Stomach smooth muscle (tissue), 2 donors: Measurements from ENCODE around the gene SOCS6.
"Not testable (repeated sequence)": the region's sequence is repeated elsewhere in the genome, so short reads cannot be mapped to it uniquely, and the experiment has no call there.

Experiments
- H3K27ac ChIP-seq: one replicate; pipeline ENCODE4 v1.7.0; 2013; ENCODE audit warnings: mild to moderate bottlenecking, low read length, inconsistent platforms
- H3K27me3 ChIP-seq, 2 donors: one replicate each; pipeline ENCODE4 v1.7.0; 2013; ENCODE audit warnings: low read length in 2 of 2; ENCODE audit not compliant: insufficient read depth in 2 of 2, control insufficient read depth in 1 of 2
- H3K36me3 ChIP-seq, 2 donors: one replicate each; pipeline ENCODE4 v1.7.0; 2013; ENCODE audit warnings: low read length in 2 of 2; ENCODE audit not compliant: control insufficient read depth in 2 of 2, insufficient read depth in 2 of 2
- H3K4me1 ChIP-seq: one replicate; pipeline ENCODE4 v1.7.0; 2013; ENCODE audit warnings: low read length; ENCODE audit not compliant: control insufficient read depth, insufficient read depth
- H3K4me3 ChIP-seq, 2 donors: one replicate each; pipeline ENCODE4 v1.7.0; 2013; ENCODE audit warnings: low read length in 2 of 2
- H3K9ac ChIP-seq, 2 donors: one replicate each; pipeline ENCODE4 v1.7.0; 2013; ENCODE audit warnings: low read length in 2 of 2, mild to moderate bottlenecking in 1 of 2
- H3K9me3 ChIP-seq, 2 donors: one replicate each; pipeline ENCODE4 v1.7.0; 2013; ENCODE audit warnings: low read length in 2 of 2; ENCODE audit not compliant: control insufficient read depth in 2 of 2
- donor health status: healthy.
- donor health status: Pancreatic carcinoma.

Gene SOCS6

GRCh38 chr18:70288851-70289328 is at the start of gene SOCS6:
TSS of gene SOCS6 (plus strand) at chr18:70289045. CDS start at chr18:70324669, 35,624 bp downstream.
- Histone ChIP-seq H3K4me1 (peaks cover 25% of the 10 kb centered on the region), H3K9ac (peak within 1 kb of the TSS; percentile 77 to 86), H3K27ac (peak within 1 kb of the TSS; percentile 64), H3K27me3 (no peaks in the 10 kb centered on the region), H3K36me3 (no peaks in the 10 kb centered on the region), H3K4me3 (peak within 1 kb of the TSS; percentile 81 to 89), H3K9me3 (no peaks in the 10 kb centered on the region)

DNA sequence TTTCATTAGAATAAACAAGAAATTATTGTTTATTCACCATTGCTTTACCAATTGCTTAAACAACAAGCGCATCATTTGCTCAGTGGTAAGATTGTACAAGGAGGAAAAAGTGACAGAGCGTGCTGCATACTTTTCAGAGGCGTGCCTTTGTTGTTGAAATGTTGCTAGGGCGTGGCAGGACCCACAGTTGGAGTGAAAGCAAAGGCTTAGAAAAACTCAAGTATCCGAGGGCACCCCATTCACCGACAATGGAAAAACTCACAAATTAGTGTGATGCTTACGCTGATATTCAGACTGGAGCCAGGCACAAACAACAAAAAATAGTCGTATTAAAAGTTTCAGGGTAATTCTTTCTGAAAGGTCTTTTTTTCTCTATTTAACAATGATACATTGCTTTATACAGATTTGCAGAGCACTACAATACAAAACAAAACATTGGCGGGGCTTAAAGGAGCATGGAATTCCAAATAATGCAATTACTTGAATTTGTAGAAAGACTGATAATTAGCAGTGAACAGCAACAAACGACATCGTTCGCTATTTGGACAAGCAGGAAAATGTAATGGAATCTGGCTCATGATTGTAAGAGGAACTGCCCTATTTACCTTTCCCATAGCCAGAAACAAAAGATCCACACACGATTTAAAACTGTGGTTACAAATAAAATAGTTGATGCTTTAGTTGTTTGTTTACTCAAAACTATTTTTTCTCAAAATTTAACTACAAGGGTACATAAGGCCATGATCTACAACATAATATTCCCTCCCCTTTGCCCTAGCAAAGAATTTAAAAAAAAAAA is 45.5 kb upstream of the SOCS6 start:
- H3K36me3 ChIP-seq: no peaks in the 10 kb centered on the region
- H3K9me3 ChIP-seq: no peaks in the 10 kb centered on the region
- no peak overlapping the region for H3K4me3 ChIP-seq
- no peaks in the 10 kb centered on the region for H3K27me3 ChIP-seq
- no peak overlapping the region for H3K9ac ChIP-seq
- H3K4me1 ChIP-seq: peaks cover 14% of the 10 kb centered on the region
- no peak overlapping the region for H3K27ac ChIP-seq

DNA sequence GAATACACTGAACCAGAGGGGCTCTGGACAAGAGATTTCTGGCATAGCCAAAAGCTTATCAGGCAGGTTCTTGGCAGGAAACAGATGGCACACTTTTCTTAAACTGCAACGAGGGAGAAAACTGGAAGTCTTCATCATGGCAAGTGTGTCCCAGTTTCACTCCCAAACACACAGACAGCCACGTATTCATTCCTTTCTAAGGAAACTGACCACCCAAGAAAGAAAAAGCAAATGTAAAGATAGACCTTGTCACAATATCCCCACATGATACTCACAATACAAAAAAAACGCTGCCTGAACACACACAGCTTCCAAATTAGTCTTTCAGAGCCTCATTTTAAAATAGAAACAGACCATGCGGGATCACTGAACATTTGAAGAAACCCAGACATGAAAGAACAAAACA is 42.8 kb upstream of the SOCS6 start:
- Histone ChIP-seq H3K36me3 (no peaks in the 10 kb centered on the region), H3K4me1 (peaks cover 14% of the 10 kb centered on the region), H3K9me3 (no peaks in the 10 kb centered on the region), H3K9ac (peak overlapping the region; percentile 1 to 42), H3K27ac (peak overlapping the region; percentile 50), H3K4me3 (peak overlapping the region; percentile 44 to 55), H3K27me3 (no peaks in the 10 kb centered on the region)

- no peaks in the 10 kb centered on the region for H3K27me3 ChIP-seq
- no peak overlapping the region for H3K27ac ChIP-seq
- no peak overlapping the region for H3K9ac ChIP-seq
- peaks cover 14% of the 10 kb centered on the region for H3K4me1 ChIP-seq
- H3K9me3 ChIP-seq: no peaks in the 10 kb centered on the region
- no peak overlapping the region for H3K4me3 ChIP-seq
- H3K36me3 ChIP-seq: no peaks in the 10 kb centered on the region
Observed at GRCh38 chr18:70249118-70249517, 39.7 kb upstream of the SOCS6 start.

DNA sequence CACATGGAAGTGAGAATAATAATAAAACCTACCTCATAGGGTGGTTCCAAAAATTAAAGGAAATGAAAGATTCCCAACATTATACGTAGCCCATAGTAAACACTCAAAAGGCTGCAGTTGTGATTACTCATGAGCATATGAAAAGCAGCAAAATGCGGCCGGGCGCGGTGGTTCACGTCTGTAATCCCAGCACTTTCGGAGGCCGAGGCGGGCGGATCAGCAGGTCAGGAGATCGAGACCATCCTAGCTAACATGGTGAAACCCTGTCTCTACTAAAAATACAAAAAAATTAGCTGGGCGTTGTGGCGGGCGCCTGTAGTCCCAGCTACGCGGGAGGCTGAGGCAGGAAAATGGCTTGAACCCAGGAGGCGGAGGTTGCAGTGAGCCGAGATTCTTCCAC is 39.0 kb upstream of the SOCS6 start:
- H3K9me3 ChIP-seq, H3K9ac ChIP-seq: not testable (repeated sequence)

GRCh38 chr18:70250781-70251180 is 38.1 kb upstream of the SOCS6 start:
- no peaks in the 10 kb centered on the region for H3K9me3 ChIP-seq
- no peaks in the 10 kb centered on the region for H3K27me3 ChIP-seq
- H3K4me1 ChIP-seq: peaks cover 7% of the 10 kb centered on the region
- H3K9ac ChIP-seq: no peak overlapping the region
- H3K4me3 ChIP-seq: no peak overlapping the region
- no peak overlapping the region for H3K27ac ChIP-seq
- H3K36me3 ChIP-seq: no peaks in the 10 kb centered on the region

More for the DNA sequence above, 39.0 kb upstream of the SOCS6 start:
- H3K4me3 ChIP-seq, H3K27ac ChIP-seq, H3K27me3 ChIP-seq, H3K36me3 ChIP-seq: not testable (repeated sequence)
- H3K4me1 ChIP-seq: peaks cover 11% of the 10 kb centered on the region

- Histone ChIP-seq H3K9me3 (no peaks in the 10 kb centered on the region), H3K9ac (no peak overlapping the region), H3K4me1 (no peaks in the 10 kb centered on the region), H3K4me3 (no peak overlapping the region), H3K36me3 (no peaks in the 10 kb centered on the region), H3K27ac (no peak overlapping the region), H3K27me3 (no peaks in the 10 kb centered on the region)
Observed at GRCh38 chr18:70256184-70256583, 32.7 kb upstream of the SOCS6 start.

DNA sequence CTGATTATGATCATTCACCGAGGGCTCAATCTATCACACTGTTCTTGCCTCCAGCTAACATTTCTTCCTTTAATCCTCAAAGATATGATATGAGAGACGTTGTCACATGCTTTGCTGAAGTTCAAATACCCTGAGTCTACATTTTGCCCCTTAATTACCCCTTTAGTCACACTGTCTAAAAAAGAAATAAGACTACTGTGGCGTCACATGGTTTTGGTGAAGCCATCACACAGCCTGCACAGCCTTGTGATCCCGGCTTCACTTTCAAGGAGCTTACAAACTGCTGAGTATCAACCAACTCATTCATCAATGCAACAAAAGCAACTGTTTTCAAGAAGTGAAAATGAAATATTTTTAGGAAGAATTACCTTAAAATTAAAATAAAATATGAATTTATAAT is 31.9 kb upstream of the SOCS6 start:
- Histone ChIP-seq H3K27ac (no peak overlapping the region), H3K4me1 (no peaks in the 10 kb centered on the region), H3K4me3 (no peak overlapping the region), H3K9ac (no peak overlapping the region), H3K27me3 (no peaks in the 10 kb centered on the region), H3K9me3 (no peaks in the 10 kb centered on the region), H3K36me3 (no peaks in the 10 kb centered on the region)

DNA sequence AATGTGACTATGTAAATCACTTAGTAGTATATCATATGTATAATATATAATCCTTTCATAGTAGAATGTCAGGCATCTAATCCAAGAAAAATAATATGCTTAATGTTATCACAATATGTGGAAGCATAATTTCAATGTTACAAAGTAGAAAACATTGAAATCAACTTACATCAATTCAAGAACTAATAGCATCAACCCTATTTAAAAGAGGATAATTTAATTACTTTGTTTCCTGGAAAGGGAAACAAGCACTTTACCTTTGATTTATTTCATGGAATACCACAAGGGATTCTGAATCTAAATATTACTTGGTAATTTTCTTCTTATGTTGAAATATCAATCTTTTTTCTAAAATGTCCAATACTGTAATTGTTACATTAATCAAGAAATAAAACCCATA is 30.6 kb upstream of the SOCS6 start:
- H3K27ac ChIP-seq: no peak overlapping the region
- no peak overlapping the region for H3K4me3 ChIP-seq
- no peaks in the 10 kb centered on the region for H3K36me3 ChIP-seq
- H3K9me3 ChIP-seq: no peaks in the 10 kb centered on the region
- H3K4me1 ChIP-seq: no peaks in the 10 kb centered on the region
- H3K27me3 ChIP-seq: no peaks in the 10 kb centered on the region
- H3K9ac ChIP-seq: no peak overlapping the region

GRCh38 chr18:70260683-70261082 is 28.2 kb upstream of the SOCS6 start:
- Histone ChIP-seq H3K27me3 (no peaks in the 10 kb centered on the region), H3K9me3 (no peaks in the 10 kb centered on the region), H3K36me3 (no peaks in the 10 kb centered on the region), H3K4me1 (no peaks in the 10 kb centered on the region), H3K27ac (no peak overlapping the region), H3K4me3 (no peak overlapping the region), H3K9ac (no peak overlapping the region)

DNA sequence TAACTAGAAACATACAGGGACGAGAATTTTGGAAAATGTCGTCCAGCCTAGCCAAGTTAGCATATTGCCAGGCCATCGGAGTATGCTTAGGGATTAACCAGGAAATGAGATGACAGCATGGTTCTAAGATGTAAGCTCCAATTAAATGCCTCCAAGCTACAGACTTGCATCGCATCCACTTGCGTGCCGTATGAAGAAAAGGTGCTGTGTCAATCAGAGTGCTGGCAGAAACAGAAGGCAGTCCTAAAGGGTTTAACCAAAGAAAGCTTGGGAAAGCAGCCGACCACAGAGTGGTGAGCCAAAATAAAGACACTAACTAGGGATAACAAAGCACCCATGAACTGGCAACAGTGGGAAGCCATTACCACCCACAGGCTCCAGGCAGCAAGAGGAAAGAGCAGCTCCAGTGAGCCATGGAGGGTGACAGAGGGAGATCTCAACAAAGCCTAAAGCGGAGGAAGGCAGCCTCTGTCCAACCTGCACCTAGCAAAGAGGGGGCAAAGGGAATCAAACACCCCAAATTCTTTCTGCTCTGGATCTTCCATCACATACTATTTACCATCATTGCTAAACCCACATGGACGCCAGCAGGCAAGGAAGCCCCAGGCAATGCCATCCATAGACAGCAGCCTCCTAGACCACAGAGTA is 27.6 kb upstream of the SOCS6 start:
- Histone ChIP-seq H3K36me3 (no peaks in the 10 kb centered on the region), H3K4me3 (no peak overlapping the region), H3K9ac (no peak overlapping the region), H3K9me3 (no peaks in the 10 kb centered on the region), H3K27me3 (no peaks in the 10 kb centered on the region), H3K4me1 (no peaks in the 10 kb centered on the region), H3K27ac (no peak overlapping the region)
